ENCODE data around the gene LYSMD2.

LYSMD2 gene

GRCh38 chr15:51770902-51771301 is 33.4 kb upstream of the LYSMD2 start:
- H3K4me3 ChIP-seq (ENCODE audit: low read length): no peak overlapping the region
- no peaks in the 10 kb centered on the region for H3K36me3 ChIP-seq (ENCODE audit: control insufficient read depth, insufficient read depth, low read length)
- 0 out of 2 replicates have a peak, but pooled peaks cover 3% of the 10 kb centered on the region for H3K4me1 ChIP-seq (ENCODE audit: control insufficient read depth, insufficient read depth, low read length)
- WGBS (ENCODE audit: insufficient coverage, insufficient read length): 100% methylated on average over 1 of the region's 3 CpGs
- DNase-seq (ENCODE audit: low read depth, low spot score): no peak
- H3K27ac ChIP-seq (ENCODE audit: low read length): no peak overlapping the region
- H3K9me3 ChIP-seq (ENCODE audit: control insufficient read depth, insufficient read depth, low read length): no peaks in the 10 kb centered on the region
- no peaks in the 10 kb centered on the region for H3K27me3 ChIP-seq (ENCODE audit: control insufficient read depth, insufficient read depth, low read length)

- Histone ChIP-seq H3K27me3 (ENCODE audit: control insufficient read depth, insufficient read depth, low read length) (no peaks in the 10 kb centered on the region), H3K9me3 (ENCODE audit: control insufficient read depth, insufficient read depth, low read length) (no peaks in the 10 kb centered on the region), H3K36me3 (ENCODE audit: control insufficient read depth, insufficient read depth, low read length) (no peaks in the 10 kb centered on the region), H3K4me1 (ENCODE audit: control insufficient read depth, insufficient read depth, low read length) (0 out of 2 replicates have a peak, but pooled peaks cover 3% of the 10 kb centered on the region), H3K4me3 (ENCODE audit: low read length) (no peak overlapping the region), H3K27ac (ENCODE audit: low read length) (no peak overlapping the region)
- no peak for DNase-seq (ENCODE audit: low read depth, low spot score)
- WGBS (ENCODE audit: insufficient coverage, insufficient read length): no CpG with 5 or more reads among the region's 9 CpGs
Measured at GRCh38 chr15:51768018-51768417, 30.6 kb upstream of the LYSMD2 start.

DNA sequence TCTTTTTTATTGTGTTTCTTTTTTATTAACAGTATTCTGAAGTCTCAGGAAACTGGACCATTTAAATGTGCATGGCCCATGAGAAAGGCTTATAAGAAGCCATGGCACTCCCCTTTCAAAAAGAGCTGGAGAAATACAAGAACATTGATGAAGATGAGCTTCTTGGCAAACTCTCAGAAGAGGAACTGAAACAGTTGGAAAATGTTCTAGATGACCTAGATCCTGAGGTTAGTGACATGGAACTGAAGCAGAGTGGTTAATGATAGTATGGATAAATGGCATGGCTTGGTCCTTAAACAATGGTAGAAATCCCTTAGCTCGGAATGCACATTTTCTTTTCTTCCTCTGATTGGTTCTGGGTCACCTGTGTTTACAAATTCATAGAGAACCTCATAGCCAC is 28.9 kb upstream of the LYSMD2 start:
- no CpG with 5 or more reads among the region's 1 CpG for WGBS (ENCODE audit: insufficient coverage, insufficient read length)

GRCh38 chr15:51765751-51766150 is 28.3 kb upstream of the LYSMD2 start:
- no peaks in the 10 kb centered on the region for H3K27me3 ChIP-seq (ENCODE audit: control insufficient read depth, insufficient read depth, low read length)
- no CpG with 5 or more reads among the region's 7 CpGs for WGBS (ENCODE audit: insufficient coverage, insufficient read length)
- no peaks in the 10 kb centered on the region for H3K36me3 ChIP-seq (ENCODE audit: control insufficient read depth, insufficient read depth, low read length)
- no peaks in the 10 kb centered on the region for H3K9me3 ChIP-seq (ENCODE audit: control insufficient read depth, insufficient read depth, low read length)
- no peak overlapping the region for H3K27ac ChIP-seq (ENCODE audit: low read length)
- no peak for DNase-seq (ENCODE audit: low read depth, low spot score)
- H3K4me1 ChIP-seq (ENCODE audit: control insufficient read depth, insufficient read depth, low read length): 0 out of 2 replicates have a peak, but pooled peaks cover 3% of the 10 kb centered on the region
- no peak overlapping the region for H3K4me3 ChIP-seq (ENCODE audit: low read length)

More for the DNA sequence above, 28.9 kb upstream of the LYSMD2 start:
- DNase-seq (ENCODE audit: low read depth, low spot score): no peak
- H3K36me3 ChIP-seq (ENCODE audit: control insufficient read depth, insufficient read depth, low read length): no peaks in the 10 kb centered on the region
- 0 out of 2 replicates have a peak, but pooled peaks cover 3% of the 10 kb centered on the region for H3K4me1 ChIP-seq (ENCODE audit: control insufficient read depth, insufficient read depth, low read length)
- no peaks in the 10 kb centered on the region for H3K9me3 ChIP-seq (ENCODE audit: control insufficient read depth, insufficient read depth, low read length)
- H3K4me3 ChIP-seq (ENCODE audit: low read length): no peak overlapping the region
- H3K27ac ChIP-seq (ENCODE audit: low read length): no peak overlapping the region
- H3K27me3 ChIP-seq (ENCODE audit: control insufficient read depth, insufficient read depth, low read length): no peaks in the 10 kb centered on the region

DNA sequence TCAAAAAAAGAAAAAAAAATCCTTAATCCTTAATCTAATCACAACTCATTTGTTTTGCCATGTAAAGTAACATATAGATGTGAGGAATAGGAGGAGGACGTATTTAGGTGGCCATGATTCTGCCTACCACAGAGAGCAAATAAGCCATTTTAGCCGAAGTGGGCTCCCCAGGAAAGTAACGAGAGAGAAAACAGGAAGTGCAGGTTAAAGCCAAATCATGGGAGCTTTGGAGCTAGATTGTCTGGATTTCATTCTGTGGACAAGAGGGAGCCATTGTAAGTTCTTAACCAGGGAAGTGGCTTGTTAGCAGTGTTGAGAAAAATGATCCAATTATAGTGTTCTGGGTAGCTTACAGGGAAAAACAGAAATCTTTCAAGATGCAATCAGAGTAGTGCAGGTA is 23.4 kb upstream of the LYSMD2 start:
- H3K4me3 ChIP-seq (ENCODE audit: low read length): no peak overlapping the region
- no peak overlapping the region for H3K27ac ChIP-seq (ENCODE audit: low read length)
- no peaks in the 10 kb centered on the region for H3K4me1 ChIP-seq (ENCODE audit: control insufficient read depth, insufficient read depth, low read length)
- DNase-seq (ENCODE audit: low read depth, low spot score): no peak
- H3K36me3 ChIP-seq (ENCODE audit: control insufficient read depth, insufficient read depth, low read length): no peaks in the 10 kb centered on the region
- H3K27me3 ChIP-seq (ENCODE audit: control insufficient read depth, insufficient read depth, low read length): no peaks in the 10 kb centered on the region
- H3K9me3 ChIP-seq (ENCODE audit: control insufficient read depth, insufficient read depth, low read length): no peaks in the 10 kb centered on the region
- WGBS (ENCODE audit: insufficient coverage, insufficient read length): no CpG with 5 or more reads among the region's 3 CpGs

- no peaks in the 10 kb centered on the region for H3K36me3 ChIP-seq (ENCODE audit: control insufficient read depth, insufficient read depth, low read length)
- H3K9me3 ChIP-seq (ENCODE audit: control insufficient read depth, insufficient read depth, low read length): no peaks in the 10 kb centered on the region
- no CpG with 5 or more reads among the region's 3 CpGs for WGBS (ENCODE audit: insufficient coverage, insufficient read length)
- no peak overlapping the region for H3K27ac ChIP-seq (ENCODE audit: low read length)
- no peaks in the 10 kb centered on the region for H3K4me1 ChIP-seq (ENCODE audit: control insufficient read depth, insufficient read depth, low read length)
- no peaks in the 10 kb centered on the region for H3K27me3 ChIP-seq (ENCODE audit: control insufficient read depth, insufficient read depth, low read length)
- DNase-seq (ENCODE audit: low read depth, low spot score): no peak
- no peak overlapping the region for H3K4me3 ChIP-seq (ENCODE audit: low read length)
Measured at GRCh38 chr15:51759557-51760070, 22.2 kb upstream of the LYSMD2 start.

DNA sequence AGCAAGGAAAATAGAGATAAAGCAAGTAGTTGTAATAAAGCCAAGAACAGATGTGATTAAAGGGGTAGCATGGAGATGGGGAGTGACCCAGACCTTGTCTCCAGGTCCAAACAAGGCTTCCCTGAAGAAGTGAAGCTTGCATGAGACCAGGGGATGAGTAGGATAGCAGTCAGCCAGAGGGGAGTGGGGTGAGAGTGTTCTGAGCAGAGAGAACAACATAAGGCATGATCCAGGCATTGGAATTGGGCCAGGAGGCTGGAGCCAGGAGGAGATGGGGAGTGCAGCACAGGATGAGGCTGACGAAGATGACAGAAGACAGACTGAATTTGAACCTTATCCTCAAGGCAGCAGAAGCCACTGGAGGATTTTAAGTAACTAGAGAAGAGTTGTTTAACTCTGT is 21.2 kb upstream of the LYSMD2 start:
- no peak for DNase-seq (ENCODE audit: low read depth, low spot score)
- H3K4me1 ChIP-seq (ENCODE audit: control insufficient read depth, insufficient read depth, low read length): no peaks in the 10 kb centered on the region

DNA sequence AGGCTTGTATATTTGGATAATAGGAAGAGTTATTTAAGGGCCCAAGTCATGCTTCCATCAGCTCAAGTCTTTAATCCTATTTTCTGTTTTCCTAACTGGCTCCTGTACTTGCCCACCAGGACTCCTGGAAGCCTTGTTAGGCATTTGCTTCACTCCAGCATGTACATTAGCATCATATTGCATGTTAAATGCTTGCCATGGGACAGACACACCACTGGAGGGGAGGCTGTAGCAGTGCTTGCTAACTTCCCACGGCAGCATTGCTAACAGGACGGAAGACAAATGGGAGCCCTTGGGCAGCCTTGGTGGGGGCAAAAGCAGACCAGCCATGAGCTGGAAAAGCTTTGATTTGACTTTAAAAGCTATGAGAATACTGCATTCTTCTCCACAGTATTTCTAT is 20.0 kb upstream of the LYSMD2 start:
- Histone ChIP-seq H3K27ac (ENCODE audit: low read length) (no peak overlapping the region), H3K4me3 (ENCODE audit: low read length) (no peak overlapping the region), H3K36me3 (ENCODE audit: control insufficient read depth, insufficient read depth, low read length) (no peaks in the 10 kb centered on the region), H3K27me3 (ENCODE audit: control insufficient read depth, insufficient read depth, low read length) (peaks cover 4% of the 10 kb centered on the region; the same call in 1 of the 2 replicates), H3K9me3 (ENCODE audit: control insufficient read depth, insufficient read depth, low read length) (no peaks in the 10 kb centered on the region), H3K4me1 (ENCODE audit: control insufficient read depth, insufficient read depth, low read length) (peaks cover under 1% of the 10 kb centered on the region; the same call in 1 of the 2 replicates)
- DNase-seq (ENCODE audit: low read depth, low spot score): no peak
- no CpG with 5 or more reads among the region's 2 CpGs for WGBS (ENCODE audit: insufficient coverage, insufficient read length)

More for the DNA sequence above, 21.2 kb upstream of the LYSMD2 start:
- Histone ChIP-seq H3K9me3 (ENCODE audit: control insufficient read depth, insufficient read depth, low read length) (no peaks in the 10 kb centered on the region), H3K27me3 (ENCODE audit: control insufficient read depth, insufficient read depth, low read length) (no peaks in the 10 kb centered on the region), H3K36me3 (ENCODE audit: control insufficient read depth, insufficient read depth, low read length) (no peaks in the 10 kb centered on the region), H3K4me3 (ENCODE audit: low read length) (no peak overlapping the region), H3K27ac (ENCODE audit: low read length) (no peak overlapping the region)
- whole genome bisulfite sequencing (ENCODE audit: insufficient coverage, insufficient read length): no CpG with 5 or more reads among the region's 1 CpG

DNA sequence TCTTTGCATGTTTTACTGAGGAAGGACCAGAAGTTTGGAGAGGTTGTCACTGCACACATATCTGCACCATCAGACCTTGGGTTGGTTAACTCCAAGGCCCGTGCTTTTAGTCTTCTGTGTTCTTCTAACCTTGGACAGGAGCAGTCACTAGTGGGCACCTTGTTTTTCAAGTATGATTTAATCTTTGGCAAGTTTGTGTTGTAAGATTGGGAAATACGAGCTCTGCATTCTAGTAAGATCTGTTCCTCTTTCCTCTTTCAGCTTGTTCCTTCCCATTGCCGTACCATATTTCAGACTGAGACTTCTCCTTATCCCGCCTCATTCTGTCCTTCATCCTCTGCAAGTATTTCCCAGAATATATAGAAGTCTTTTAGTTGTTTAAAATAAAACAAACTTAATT is 19.0 kb upstream of the LYSMD2 start:
- no CpG with 5 or more reads among the region's 4 CpGs for WGBS (ENCODE audit: insufficient coverage, insufficient read length)
- H3K36me3 ChIP-seq (ENCODE audit: control insufficient read depth, insufficient read depth, low read length): no peaks in the 10 kb centered on the region
- no peaks in the 10 kb centered on the region for H3K9me3 ChIP-seq (ENCODE audit: control insufficient read depth, insufficient read depth, low read length)
- H3K4me3 ChIP-seq (ENCODE audit: low read length): no peak overlapping the region
- no peak overlapping the region for H3K27ac ChIP-seq (ENCODE audit: low read length)
- peaks cover 1% of the 10 kb centered on the region; the same call in 1 of the 2 replicates for H3K4me1 ChIP-seq (ENCODE audit: control insufficient read depth, insufficient read depth, low read length)
- no peak for DNase-seq (ENCODE audit: low read depth, low spot score)
- peaks cover 6% of the 10 kb centered on the region; the same call in 1 of the 2 replicates for H3K27me3 ChIP-seq (ENCODE audit: control insufficient read depth, insufficient read depth, low read length)

GRCh38 chr15:51755790-51756189 is 18.3 kb upstream of the LYSMD2 start:
- Histone ChIP-seq H3K27ac (ENCODE audit: low read length) (no peak overlapping the region), H3K27me3 (ENCODE audit: control insufficient read depth, insufficient read depth, low read length) (peaks cover 8% of the 10 kb centered on the region; the same call in 1 of the 2 replicates), H3K4me1 (ENCODE audit: control insufficient read depth, insufficient read depth, low read length) (peaks cover 1% of the 10 kb centered on the region; the same call in 1 of the 2 replicates), H3K9me3 (ENCODE audit: control insufficient read depth, insufficient read depth, low read length) (no peaks in the 10 kb centered on the region), H3K4me3 (ENCODE audit: low read length) (no peak overlapping the region), H3K36me3 (ENCODE audit: control insufficient read depth, insufficient read depth, low read length) (no peaks in the 10 kb centered on the region)
- no CpG with 5 or more reads among the region's 4 CpGs for WGBS (ENCODE audit: insufficient coverage, insufficient read length)
- DNase-seq (ENCODE audit: low read depth, low spot score): no peak

- H3K4me1 ChIP-seq (ENCODE audit: control insufficient read depth, insufficient read depth, low read length): peaks cover 1% of the 10 kb centered on the region; the same call in 1 of the 2 replicates
- no peak overlapping the region for H3K27ac ChIP-seq (ENCODE audit: low read length)
- no peaks in the 10 kb centered on the region for H3K9me3 ChIP-seq (ENCODE audit: control insufficient read depth, insufficient read depth, low read length)
- no peak for DNase-seq (ENCODE audit: low read depth, low spot score)
- H3K27me3 ChIP-seq (ENCODE audit: control insufficient read depth, insufficient read depth, low read length): peaks cover 22% of the 10 kb centered on the region
- no peaks in the 10 kb centered on the region for H3K36me3 ChIP-seq (ENCODE audit: control insufficient read depth, insufficient read depth, low read length)
- no CpG with 5 or more reads among the region's 2 CpGs for WGBS (ENCODE audit: insufficient coverage, insufficient read length)
- H3K4me3 ChIP-seq (ENCODE audit: low read length): no peak overlapping the region
Measured at GRCh38 chr15:51754267-51754666, 16.8 kb upstream of the LYSMD2 start.

Data from iPS DF 6.9 (cell line).